ENCODE results near the gene EIF1AD.
"Not testable (repeated sequence)": the region's sequence is repeated elsewhere in the genome, so short reads cannot be mapped to it uniquely, and the experiment has no call there.

EIF1AD gene

DNA sequence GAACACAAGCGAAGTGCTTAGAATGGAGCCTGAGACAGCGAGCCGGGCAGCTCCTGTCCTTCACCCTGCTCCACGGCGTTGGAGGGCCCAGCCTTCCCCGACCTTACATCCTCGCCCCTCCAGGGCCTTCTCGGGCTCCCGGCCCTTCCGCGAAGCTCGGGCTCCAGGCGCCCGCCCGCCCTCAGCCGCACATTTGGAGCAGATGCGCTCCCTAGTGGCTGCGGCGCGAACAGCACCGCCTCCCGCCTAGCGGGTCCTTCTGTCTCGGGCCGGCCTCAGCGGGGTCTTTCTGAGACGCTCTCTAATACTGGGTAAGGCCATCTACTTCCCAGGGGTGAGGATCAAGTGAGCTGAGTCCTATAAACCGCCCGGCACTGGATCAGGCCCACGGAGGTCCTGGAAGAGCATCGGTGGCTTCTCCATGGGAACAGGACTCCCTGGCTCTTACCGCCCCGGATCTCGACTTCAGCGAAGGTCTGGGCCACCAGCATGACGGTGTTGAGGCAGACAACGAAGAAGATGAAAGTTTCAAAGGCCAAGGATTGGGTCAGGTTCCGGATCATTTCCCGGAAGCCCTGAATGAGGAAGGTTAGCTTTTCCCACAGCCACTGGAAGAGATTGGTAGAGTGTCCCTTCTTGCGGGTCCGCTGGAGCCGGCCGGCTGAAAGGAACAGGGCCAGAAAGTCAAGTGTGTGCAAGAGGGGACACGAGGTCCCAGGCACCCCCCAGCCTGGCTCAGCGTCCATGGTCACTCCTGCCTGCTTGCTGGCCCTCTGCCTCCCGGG is 20.6 kb upstream of the EIF1AD start:
- DNase-seq = peak; percentile 65

DNA sequence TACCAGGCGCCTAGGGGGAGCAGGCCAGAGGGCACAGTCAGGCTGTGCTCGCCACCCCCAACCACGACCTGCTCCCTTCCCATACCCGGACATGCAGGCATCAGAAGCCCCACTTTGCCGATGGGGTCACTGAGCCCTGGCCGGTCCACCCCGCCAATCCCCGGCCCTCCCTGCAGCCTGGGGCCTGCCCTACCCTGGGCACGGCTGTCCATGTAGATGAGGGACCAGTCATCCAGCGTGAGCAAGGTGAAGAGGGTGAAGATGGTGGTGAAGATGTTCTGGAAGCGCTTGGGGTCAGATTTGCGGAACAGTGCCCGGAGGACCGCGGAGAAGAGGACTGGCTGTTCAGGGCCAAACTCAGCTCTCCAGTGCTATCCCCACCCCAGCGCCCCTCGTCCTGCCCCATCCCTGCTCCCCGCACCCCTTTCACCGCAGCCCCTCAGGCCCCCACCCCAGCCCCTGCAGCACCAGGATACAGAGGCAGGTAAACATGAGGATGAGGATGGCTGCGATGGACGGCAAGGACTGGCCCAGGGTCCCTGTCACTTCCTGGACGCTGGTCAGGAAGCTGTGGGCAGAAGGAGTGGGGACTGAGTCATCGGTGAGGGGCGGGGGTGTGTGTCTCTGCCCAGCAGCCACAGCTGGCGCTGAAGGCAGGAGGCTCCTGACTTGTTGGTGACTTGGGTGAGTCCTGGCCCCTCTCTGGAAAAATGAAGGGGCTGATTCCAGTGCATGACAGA is 18.8 kb upstream of the EIF1AD start:
- peak; percentile 86 for DNase-seq

DNA sequence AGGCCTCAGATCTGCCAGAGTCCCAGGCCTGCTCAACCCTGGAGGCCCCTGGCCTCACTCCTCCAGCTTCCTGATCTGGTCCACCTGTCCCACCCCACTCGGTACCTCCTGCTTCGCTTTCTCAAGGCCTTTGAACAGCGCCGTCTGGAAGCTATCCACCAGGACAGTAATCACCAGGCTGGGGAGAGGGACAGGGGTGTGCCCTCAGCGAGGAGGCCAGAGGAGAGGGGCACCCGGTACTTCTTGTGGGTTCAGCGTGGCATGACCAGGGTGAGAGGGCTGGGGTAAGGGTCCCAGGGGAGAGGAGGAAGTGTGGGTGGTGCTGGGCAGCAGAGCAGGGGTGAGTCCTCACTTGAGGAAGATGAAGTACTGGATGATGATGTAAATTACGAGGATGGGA is 18.3 kb upstream of the EIF1AD start:
- DNase-seq = no peak

DNA sequence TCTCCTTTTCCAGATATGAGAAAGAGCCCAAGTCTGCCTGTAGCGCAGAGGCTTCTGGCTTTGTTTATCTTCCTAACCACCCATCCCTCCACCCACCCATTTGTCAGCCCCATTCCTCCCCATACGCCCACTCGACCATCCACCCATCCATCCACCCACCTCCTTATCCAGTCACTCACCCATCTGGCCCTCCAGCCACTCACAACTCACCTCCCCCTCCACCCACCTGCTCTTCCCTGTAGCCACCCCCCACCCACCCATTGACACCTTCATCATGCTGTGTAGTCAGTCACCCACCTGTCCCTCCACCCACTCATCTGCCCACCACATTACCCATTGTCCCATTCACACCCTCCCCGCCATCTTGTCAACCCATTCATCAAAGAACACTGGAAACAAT is 15.4 kb upstream of the EIF1AD start:
- DNase-seq = no peak

- no peak for DNase-seq
Measured at GRCh38 chr11:66016793-66017177, 14.8 kb upstream of the EIF1AD start.

GRCh38 chr11:66015936-66016792 is 14.2 kb upstream of the EIF1AD start:
- DNase-seq = no peak

DNA sequence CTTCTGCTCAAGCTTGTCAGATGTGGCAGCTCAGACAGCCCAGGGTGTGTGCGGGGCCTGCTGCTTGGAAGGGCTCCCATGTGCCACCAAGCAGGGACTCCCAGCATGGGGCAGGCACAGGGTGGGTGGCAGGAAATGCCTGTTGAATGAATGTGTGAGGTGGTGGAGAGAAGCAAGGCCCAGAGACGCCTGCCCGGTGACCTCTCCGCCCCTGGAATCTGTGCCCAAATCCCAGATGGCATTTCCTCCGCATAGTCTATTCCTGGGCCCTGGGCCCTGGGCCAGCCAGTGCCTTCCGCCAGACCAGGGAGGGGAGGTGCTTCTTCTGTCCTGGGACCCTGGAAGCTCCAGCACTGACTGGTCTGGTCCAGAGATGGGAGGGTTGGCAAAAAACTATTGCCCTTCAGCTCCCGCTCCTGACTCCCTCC is 13.5 kb upstream of the EIF1AD start:
- peak; percentile 90 for DNase-seq

- no peak for DNase-seq
Measured at GRCh38 chr11:66014804-66015453, 13.0 kb upstream of the EIF1AD start.

DNA sequence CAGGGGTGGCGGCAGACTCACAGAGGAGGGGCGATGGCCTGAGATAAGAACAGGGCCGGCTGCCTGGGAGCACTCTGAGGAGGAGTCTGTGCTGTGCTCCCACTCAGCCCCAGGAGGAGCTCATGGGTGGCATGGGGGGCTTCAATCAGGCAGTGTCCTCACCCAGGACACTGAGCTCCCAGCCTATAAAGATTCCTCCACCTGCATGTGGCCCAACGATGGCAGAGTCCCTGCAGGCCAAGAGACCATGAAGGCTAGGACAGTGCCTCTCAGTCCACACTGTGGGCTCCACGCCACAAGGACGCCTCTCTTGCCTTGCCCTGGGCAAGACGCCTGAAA is 11.8 kb upstream of the EIF1AD start:
- DNase-seq = no peak

DNA sequence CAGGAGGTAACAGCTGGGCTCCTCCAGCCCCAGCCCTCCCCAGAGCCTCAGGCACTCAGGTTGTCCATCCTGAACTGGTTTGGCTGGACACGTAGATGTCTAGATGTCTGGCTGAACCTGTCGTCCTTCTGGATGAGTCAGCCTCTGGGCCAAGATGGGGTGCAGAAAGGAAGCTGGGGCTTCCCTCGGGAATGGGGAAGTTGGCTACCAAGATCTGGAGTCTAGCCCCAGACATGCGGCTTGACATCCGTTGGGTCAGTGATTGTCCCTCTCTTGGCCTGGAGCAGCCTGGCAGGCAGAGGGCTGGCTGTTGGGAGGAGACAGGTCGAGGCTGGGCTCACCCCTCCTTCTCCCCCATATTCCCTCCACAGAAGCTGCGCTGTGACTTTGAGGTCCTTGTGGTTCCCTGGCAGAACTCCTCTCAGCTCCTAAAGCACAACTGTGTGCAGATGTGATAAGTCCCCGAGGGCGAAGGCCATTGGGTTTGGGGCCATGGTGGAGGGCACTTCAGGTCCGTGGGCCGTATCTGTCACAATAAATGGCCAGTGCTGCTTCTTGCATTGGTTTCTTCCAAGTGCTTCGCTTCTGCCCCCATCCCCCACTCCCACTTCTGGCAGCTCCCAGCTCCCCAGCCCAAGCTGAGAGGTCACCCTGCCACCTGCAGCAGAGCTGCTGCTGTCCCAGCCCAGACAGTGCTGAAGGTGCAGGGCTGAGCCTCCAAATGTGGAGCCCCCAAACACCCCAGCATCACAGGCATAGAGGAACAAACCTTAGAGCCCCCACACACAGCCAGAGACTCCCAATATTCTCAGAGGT is 11.2 kb upstream of the EIF1AD start:
- no peak for DNase-seq

GRCh38 chr11:66012371-66012945 is 10.5 kb upstream of the EIF1AD start:
- no peak for DNase-seq

DNA sequence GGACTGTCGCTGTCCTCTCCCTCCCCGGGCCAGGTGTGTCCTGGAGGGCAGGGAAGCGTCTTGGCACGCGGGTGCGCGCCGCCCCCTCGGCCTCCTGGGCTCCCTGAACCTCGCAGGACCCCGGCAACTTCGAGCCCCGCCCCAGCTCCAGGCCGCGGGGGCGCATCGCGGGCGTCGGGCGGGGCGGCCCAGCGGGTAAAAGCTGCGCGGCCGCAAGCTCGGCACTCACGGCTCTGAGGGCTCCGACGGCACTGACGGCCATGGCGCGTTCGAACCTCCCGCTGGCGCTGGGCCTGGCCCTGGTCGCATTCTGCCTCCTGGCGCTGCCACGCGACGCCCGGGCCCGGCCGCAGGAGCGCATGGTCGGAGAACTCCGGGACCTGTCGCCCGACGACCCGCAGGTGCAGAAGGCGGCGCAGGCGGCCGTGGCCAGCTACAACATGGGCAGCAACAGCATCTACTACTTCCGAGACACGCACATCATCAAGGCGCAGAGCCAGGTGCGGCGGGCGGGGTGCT is 9.9 kb upstream of the EIF1AD start, which contains the start of gene CST6:
CST6 (plus strand) TSS at position 224 of the 519 bp plus-strand sequence; CDS start at position 261, 37 bp downstream.
- no peak for DNase-seq

DNA sequence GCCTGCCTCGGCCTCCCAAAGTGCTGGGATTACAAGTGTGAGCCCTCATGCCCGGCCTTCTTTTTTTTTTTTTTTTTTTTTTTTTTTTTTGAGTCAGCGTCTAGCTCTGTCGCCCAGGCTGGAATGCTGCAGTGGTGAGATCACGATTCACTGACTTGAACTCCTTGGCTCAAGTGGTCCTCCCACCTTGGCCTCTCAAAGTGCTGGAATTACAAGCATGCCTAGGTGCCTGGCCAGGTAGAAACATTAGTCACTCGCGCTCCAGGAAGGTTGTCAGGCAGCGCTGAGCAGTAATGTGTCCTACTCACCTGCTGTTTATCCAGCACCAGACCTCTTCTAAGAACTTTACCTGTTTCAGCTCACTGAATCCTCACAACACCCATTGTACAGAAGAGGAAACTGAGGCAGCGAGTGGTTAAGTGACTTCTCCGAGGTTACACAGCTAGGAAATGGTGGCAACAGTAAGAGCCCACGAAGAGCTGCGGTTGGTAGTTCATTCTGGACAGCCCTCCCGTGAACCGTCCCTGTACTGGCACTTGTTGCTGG is 9.4 kb upstream of the EIF1AD start:
- DNase-seq = peak; percentile 72

DNA sequence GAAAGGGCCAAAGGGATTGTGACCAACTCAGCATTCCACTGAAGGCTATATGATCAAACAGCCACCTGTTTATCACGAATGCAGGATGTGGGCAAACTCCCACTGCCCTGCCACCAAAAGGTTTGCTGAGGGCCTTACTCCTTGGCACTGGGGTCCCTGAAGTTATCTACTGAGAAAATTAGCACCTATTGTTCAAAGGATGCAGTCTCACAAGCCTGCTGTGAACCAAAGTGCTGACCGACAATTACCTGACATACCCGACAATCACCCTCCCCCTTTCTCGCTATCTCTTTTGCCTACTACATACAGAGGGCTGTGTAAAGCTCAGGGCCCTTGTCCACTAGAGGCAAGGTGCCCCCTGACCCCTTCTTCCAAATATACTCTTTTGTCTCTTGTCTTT is 8.1 kb upstream of the EIF1AD start:
- not testable (repeated sequence) for DNase-seq

DNA sequence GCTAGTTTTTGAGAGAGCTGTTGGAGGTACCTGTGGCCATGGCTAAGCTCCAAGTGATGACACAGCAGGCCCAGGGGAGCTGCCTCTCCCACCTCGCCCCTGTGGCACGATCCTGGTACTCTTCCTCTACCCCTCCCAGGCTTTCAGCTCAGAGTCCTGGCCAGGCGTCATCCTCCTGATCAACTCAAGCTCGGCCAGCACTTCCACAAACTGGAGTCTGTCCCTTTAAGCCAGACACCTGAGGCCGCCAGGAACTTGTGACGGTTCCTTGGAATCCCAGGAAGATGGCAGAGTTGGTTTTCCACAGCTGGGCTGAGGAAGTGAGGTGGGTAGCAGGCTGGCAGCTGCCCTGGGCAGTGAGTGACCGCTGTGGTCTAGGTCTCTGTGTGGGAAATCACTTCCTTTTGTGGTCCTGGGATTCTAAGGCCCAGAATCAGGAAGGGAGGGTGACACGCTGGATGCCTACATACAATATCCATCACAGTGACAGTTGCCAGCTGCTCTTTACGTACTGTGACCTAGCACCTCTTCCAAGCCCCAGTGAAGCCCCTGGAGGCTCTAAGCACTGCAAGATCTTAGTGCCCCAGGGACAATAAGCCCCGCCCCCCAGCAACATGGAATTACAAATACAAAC is 6.6 kb upstream of the EIF1AD start:
- no peak for DNase-seq

- DNase-seq = no peak
Measured at GRCh38 chr11:66008095-66008467, 6.1 kb upstream of the EIF1AD start.

DNA sequence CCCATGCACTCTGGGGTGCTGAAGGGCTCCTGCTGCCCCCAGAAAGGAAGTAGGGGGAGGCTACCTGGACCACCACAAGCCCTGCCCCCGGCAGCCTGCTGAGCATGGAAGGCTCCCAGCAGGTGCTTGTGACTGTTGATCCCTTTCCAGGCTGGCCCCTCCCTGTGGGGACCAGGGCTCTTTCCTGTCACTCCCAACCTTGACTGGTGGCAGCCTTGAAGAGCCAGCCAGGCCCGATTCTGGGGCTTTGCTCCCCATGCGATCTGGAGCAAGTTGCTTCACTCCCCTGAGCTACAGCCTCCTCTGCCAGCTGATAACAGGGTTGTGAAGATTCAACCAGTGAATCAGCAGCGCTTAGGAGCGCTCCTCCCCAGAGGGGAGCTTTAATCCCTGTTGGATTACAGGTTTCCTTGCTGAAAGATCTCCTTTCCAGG is 5.3 kb upstream of the EIF1AD start:
- no peak for DNase-seq

GRCh38 chr11:66006891-66007176 is 4.9 kb upstream of the EIF1AD start:
- DNase-seq = no peak

DNA sequence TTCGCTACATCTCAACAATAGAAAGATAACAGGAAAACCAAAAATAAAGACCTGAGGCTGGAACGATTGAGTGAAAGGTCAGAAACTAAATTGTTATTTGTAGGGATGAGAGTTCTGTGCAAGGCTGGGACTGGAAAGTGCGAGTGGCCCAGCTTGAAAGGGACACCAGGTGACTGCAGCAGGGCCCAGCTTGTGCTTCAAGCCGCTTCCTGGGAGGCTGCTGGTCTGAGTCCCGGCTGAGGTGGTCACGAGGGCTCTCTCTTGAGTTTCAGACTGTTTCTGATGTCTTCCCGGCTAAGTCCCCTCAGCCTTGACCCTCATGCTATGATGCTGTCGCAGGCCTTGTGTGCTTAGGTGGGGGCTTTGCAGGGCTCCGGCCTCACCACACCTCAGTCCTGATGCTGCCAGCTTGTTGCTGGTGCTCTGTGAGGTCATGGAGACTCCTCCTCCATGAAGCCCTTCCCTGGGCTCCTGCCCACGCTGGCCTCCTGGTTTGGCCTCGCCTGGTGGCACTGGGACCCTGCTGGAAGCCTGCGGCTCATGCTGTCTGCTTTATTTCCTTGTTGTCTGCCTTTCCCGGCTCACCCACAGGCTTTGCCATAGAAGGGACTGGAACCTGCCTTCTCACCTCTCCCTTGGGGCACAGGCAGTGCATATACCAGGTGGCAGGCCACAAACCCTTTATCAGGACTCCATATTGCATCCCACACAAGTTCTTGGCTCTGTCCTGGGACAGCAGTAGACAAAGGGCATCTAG is 4.4 kb upstream of the EIF1AD start:
- no peak for DNase-seq

DNA sequence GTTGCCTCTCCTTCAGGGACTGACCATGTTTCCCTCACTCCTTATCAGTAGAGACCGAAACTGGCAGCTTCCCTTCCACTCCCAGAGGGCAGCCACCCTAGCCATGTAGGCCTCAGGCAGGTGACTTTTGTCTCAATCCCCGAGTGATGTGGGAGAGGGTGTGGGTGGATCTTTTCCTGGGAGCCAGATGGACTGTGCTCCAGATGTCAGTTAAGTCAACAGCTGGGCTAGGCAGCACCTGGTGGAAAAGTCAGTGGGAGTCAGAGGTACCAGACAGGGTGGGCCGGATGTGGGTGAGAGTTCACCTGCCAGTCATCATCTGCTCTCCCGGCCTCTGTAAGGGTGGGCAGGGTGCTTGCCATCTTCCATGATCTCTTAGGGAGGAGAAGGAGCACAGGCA is 2.2 kb upstream of the EIF1AD start:
- no peak for DNase-seq
